ENCODE data around the gene PROCA1.
A peak's percentile ranks its signal among the peaks of the same experiment; 100 is the strongest.

The PROCA1 gene

GRCh38 chr17:28711723-28712031 lies at the start of gene PROCA1:
Gene PROCA1 (minus strand): TSS chr17:28711888. CDS start chr17:28711660, 228 bp downstream.
- DNase-seq, result no peak

GRCh38 chr17:28760601-28761562 lies 49.2 kb upstream of the PROCA1 start:
- no peak for DNase-seq

GRCh38 chr17:28759256-28759865 lies 47.7 kb upstream of the PROCA1 start:
- DNase-seq, result no peak

GRCh38 chr17:28758411-28759121 lies 46.9 kb upstream of the PROCA1 start:
- no peak for DNase-seq

- DNase-seq, result no peak
These were observed 44.5 kb upstream of the PROCA1 start for GRCh38 chr17:28756049-28756804.

- no peak for DNase-seq
These were observed 43.8 kb upstream of the PROCA1 start for GRCh38 chr17:28755486-28755885.

GRCh38 chr17:28751600-28752366 lies 40.1 kb upstream of the PROCA1 start:
- no peak for DNase-seq

GRCh38 chr17:28750178-28751047 lies 38.7 kb upstream of the PROCA1 start:
- peak; percentile 89 for DNase-seq

GRCh38 chr17:28749516-28750177 lies 38.0 kb upstream of the PROCA1 start:
- DNase-seq, result no peak

GRCh38 chr17:28748852-28749515 lies 37.3 kb upstream of the PROCA1 start:
- no peak for DNase-seq

GRCh38 chr17:28747801-28748750 lies 36.4 kb upstream of the PROCA1 start:
- DNase-seq, result no peak

- no peak for DNase-seq
These were observed 35.5 kb upstream of the PROCA1 start for GRCh38 chr17:28747051-28747691.

GRCh38 chr17:28746611-28747050 lies 34.9 kb upstream of the PROCA1 start:
- no peak for DNase-seq

- no peak for DNase-seq
These were observed 34.2 kb upstream of the PROCA1 start for GRCh38 chr17:28745786-28746411.

GRCh38 chr17:28744972-28745785 lies 33.5 kb upstream of the PROCA1 start:
- no peak for DNase-seq

GRCh38 chr17:28744104-28744971 lies 32.6 kb upstream of the PROCA1 start:
- peak; percentile 72 for DNase-seq

All from activated naive CD4-positive, alpha-beta T cell treated with Interleukin-2 at 50 U/mL for 16 hours (primary cell).